ENCODE data around the gene TRAF2. TPM values are rescaled to one million over a fixed set of nuclear protein-coding genes. Genes with fewer than 3 reads are reported as not detected.
A peak's percentile ranks its signal among the peaks of the same experiment; 100 is the strongest.

Gene TRAF2
- total and polyA plus RNA-seq, 2 of the 13 experiments (the other 11 are each of a cell fraction or from before 2014, with no cell fraction given): 12.4 to 13.6 TPM

GRCh38 chr9:136939431-136939995, 53.2 kb downstream of the TRAF2 start (continued):
- TF ChIP-seq JUN (CRISPR knock-in tag; IDR thresholded peaks at IDR 0.05) (no peak), POLR2AphosphoS5 (IDR thresholded peaks at IDR 0.05; ENCODE audit: low read depth, low read length) (peak; percentile 13; the same call in 1 of the 2 replicates)

- intact Hi-C loops (cut with micrococcal nuclease; ENCODE audit: unreplicated experiment): loop anchor here (5.0 kb wide), 1 partner anchor 53 kb away; the partner anchor contains the start of gene TRAF2
- no peak overlapping the region for H3K27ac ChIP-seq (ENCODE audit: extremely low read length, insufficient read depth, low read length)
- no peak overlapping the region for H3K4me3 ChIP-seq (replicated peaks in 1 of 3; ENCODE audit: insufficient read depth in 1 of 3, low read depth in 2 of 3, low read length in 3 of 3)
- H3K4me1 ChIP-seq (ENCODE audit: insufficient read depth, low read length): peaks cover 21% of the 10 kb centered on the region
- no peak overlapping the region for H3K9ac ChIP-seq (ENCODE audit: insufficient read depth, low read depth, low read length)
- H3K79me2 ChIP-seq (ENCODE audit: insufficient read depth, low read length): peaks cover 10% of the 10 kb centered on the region
- no peak overlapping the region for H3K4me2 ChIP-seq (ENCODE audit: low read depth, low read length)
- FAIRE-seq (no peak), ATAC-seq (no peak), DNase-seq (ENCODE audit: low spot score) (no peak)
- no peak overlapping the region for H2AFZ ChIP-seq (ENCODE audit: low read length)
- BruUV-seq (replicated peaks): no TSS peak
- TF ChIP-seq AGO2 (optimal IDR thresholded peaks at IDR 0.05; ENCODE audit: low read depth, low read length): peak; percentile 56
- TF ChIP-seq RBM22 (optimal IDR thresholded peaks at IDR 0.05; ENCODE audit: low read length): peak; percentile 12
- no peak for TF ChIP-seq E2F2 (CRISPR knock-in tag; IDR thresholded peaks at IDR 0.05; ENCODE audit: borderline replicate concordance)
- 0 out of 2 replicates have a peak, but pooled peaks have one; percentile 34 for TF ChIP-seq AKAP8 (CRISPR knock-in tag; IDR thresholded peaks at IDR 0.05)
- TF ChIP-seq ZNF687 (CRISPR knock-in tag; IDR thresholded peaks at IDR 0.05): peak; percentile 38
- peak; percentile 4; the same call in 1 of the 2 replicates for TF ChIP-seq ZNF768 (CRISPR knock-in tag; IDR thresholded peaks at IDR 0.05)
- no peak for TF ChIP-seq MED8 (CRISPR knock-in tag; IDR thresholded peaks at IDR 0.05; ENCODE audit: insufficient replicate concordance)
- TF ChIP-seq POLR2G (IDR thresholded peaks at IDR 0.05; ENCODE audit: low read depth, low read length): peak; percentile 43
- TF ChIP-seq ZC3H13 (CRISPR knock-in tag; IDR thresholded peaks at IDR 0.05): peak; percentile 20; the same call in 1 of the 2 replicates
- no peak for TF ChIP-seq ZNF747 (CRISPR knock-in tag; IDR thresholded peaks at IDR 0.05; ENCODE audit: borderline replicate concordance)
- TF ChIP-seq ZFP41 (CRISPR knock-in tag; IDR thresholded peaks at IDR 0.05; ENCODE audit: borderline replicate concordance): no peak
- CTCF ChIA-PET (ENCODE audit: low intra/inter-chr PET ratio, low total read pairs): no interaction called here
- 100% methylated on average over 5 of the region's 16 CpGs for WGBS (ENCODE audit: low lambda C conversion rate)
- H3K9me3 ChIP-seq (ENCODE audit: low read length): no peaks in the 10 kb centered on the region
- no peaks in the 10 kb centered on the region for H4K20me1 ChIP-seq (ENCODE audit: insufficient read depth, low read length)
- peaks cover 8 to 36% of the 10 kb centered on the region in 2 experiments for H3K36me3 ChIP-seq (replicated peaks in 1 of 2; ENCODE audit: control insufficient read depth in 1 of 2, insufficient read depth in 2 of 2, low read length in 2 of 2)
- no peaks in the 10 kb centered on the region for H3K27me3 ChIP-seq (ENCODE audit: control insufficient read depth in 1 of 2, insufficient read depth in 2 of 2, low read length in 2 of 2)
- in situ Hi-C loops (cut with HindIII; ENCODE audit: extremely low pct_ligation_motif_present, low pct_unique_long_range_greater_than_20kb): no loop called here
- POLR2A ChIA-PET: no interaction called here
Measured at GRCh38 chr9:136939996-136940525, 53.7 kb downstream of the TRAF2 start.
